ENCODE results near the gene ARSB. TPM values are rescaled to one million over a fixed set of nuclear protein-coding genes. Genes with fewer than 3 reads are reported as not detected.

The ARSB gene
- total RNA-seq, 1 experiment from 2014 or later = 11.4 TPM

DNA sequence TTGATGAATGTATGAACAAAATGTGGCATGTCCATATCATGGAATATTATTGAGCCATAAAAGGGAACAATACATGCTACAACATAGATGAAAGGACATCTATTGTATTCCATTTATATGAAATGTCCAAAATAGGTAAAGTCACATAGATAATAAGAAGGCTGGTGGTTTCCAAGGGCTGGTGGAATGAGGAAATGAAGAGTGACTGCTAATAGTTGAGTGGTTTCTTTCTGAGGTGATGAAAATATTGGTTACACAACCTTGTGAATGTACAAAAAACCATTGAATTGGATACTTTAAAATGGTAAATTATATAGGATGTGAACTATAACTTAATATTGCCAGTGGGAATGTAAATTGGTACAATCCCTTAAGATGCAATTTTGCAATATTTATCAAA lies 5.2 kb downstream of the ARSB start:
- Histone ChIP-seq H3K27ac (ENCODE audit: insufficient read length, low read depth, low read length) (no peak overlapping the region), H3K23ac (ENCODE audit: insufficient read length, low read depth, low read length) (no peak overlapping the region), H3K56ac (ENCODE audit: insufficient read length, low read depth, low read length) (no peak overlapping the region), H2BK15ac (ENCODE audit: low read depth, low read length) (no peak overlapping the region), H4K91ac (ENCODE audit: insufficient read length, low read depth, low read length) (no peak overlapping the region), H3K4me1 (ENCODE audit: insufficient read depth, low read length) (peaks cover 8% of the 10 kb centered on the region; the same call in 1 of the 2 replicates), H3K23me2 (ENCODE audit: insufficient read length, low read depth, low read length, poor library complexity, severe bottlenecking) (no peaks in the 10 kb centered on the region), H2BK12ac (ENCODE audit: insufficient read length, low read depth, low read length) (no peak overlapping the region), H3K79me2 (ENCODE audit: insufficient read depth, low read length) (no peaks in the 10 kb centered on the region), H3K4me2 (ENCODE audit: insufficient read depth, insufficient read length, low read length) (no peak overlapping the region), H2AFZ (ENCODE audit: low read length) (no peak overlapping the region), H3K14ac (ENCODE audit: insufficient read depth, low read length) (no peak overlapping the region), H3K27me3 (ENCODE audit: insufficient read depth, low read length) (no peaks in the 10 kb centered on the region), H3K4ac (ENCODE audit: low read depth, low read length) (no peak overlapping the region), H2BK120ac (ENCODE audit: low read depth, low read length, poor library complexity, severe bottlenecking) (no peak overlapping the region), H3K79me1 (ENCODE audit: insufficient read depth, low read depth, low read length, poor library complexity, severe bottlenecking) (no peaks in the 10 kb centered on the region), H2BK20ac (ENCODE audit: low read depth, low read length, poor library complexity, severe bottlenecking) (no peak overlapping the region), H2BK5ac (ENCODE audit: insufficient read length, low read length) (no peak overlapping the region), H3T11ph (ENCODE audit: low read length) (no peak overlapping the region), H3K9me3 (ENCODE audit: control insufficient read depth, low read depth, low read length) (no peaks in the 10 kb centered on the region), H3K9ac (ENCODE audit: extremely low read depth, insufficient read length, low read length) (no peak overlapping the region), H4K5ac (ENCODE audit: insufficient read length, low read depth, low read length) (no peak overlapping the region), H4K20me1 (ENCODE audit: control insufficient read depth, insufficient read depth, insufficient read length) (no peaks in the 10 kb centered on the region), H3K18ac (ENCODE audit: insufficient read length, low read depth, low read length) (no peak overlapping the region), H2AK5ac (ENCODE audit: insufficient read length, low read length) (no peak overlapping the region), H4K8ac (replicated peaks; ENCODE audit: insufficient read length, low read depth, low read length) (no peak overlapping the region)
- Mint-ChIP-seq H3K27me3 (ENCODE audit: low read depth) (no peaks in the 10 kb centered on the region), H3K36me3 (ENCODE audit: insufficient read depth in 1 of 3, low read depth in 3 of 3) (no peaks in the 10 kb centered on the region), H3K9me3 (no peaks in the 10 kb centered on the region), H3K4me3 (no peak overlapping the region), H3K4me1 (peaks cover 22 to 23% of the 10 kb centered on the region in 2 experiments), H3K27ac (no peak overlapping the region)
- DNase-seq = no peak
- TF ChIP-seq, protein P1, sequence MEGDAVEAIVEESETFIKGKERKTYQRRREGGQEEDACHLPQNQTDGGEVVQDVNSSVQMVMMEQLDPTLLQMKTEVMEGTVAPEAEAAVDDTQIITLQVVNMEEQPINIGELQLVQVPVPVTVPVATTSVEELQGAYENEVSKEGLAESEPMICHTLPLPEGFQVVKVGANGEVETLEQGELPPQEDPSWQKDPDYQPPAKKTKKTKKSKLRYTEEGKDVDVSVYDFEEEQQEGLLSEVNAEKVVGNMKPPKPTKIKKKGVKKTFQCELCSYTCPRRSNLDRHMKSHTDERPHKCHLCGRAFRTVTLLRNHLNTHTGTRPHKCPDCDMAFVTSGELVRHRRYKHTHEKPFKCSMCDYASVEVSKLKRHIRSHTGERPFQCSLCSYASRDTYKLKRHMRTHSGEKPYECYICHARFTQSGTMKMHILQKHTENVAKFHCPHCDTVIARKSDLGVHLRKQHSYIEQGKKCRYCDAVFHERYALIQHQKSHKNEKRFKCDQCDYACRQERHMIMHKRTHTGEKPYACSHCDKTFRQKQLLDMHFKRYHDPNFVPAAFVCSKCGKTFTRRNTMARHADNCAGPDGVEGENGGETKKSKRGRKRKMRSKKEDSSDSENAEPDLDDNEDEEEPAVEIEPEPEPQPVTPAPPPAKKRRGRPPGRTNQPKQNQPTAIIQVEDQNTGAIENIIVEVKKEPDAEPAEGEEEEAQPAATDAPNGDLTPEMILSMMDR (conservative IDR thresholded peaks at IDR 0.05) = no peak

All from H9 (cell line).